CD4-positive, alpha-beta T cell treated with Interleukin-1 beta for 1 hour (primary cell): ENCODE measurements around the gene DLX5.

Source experiments
- DNase-seq, 2 donors: peaks; one replicate each; pipeline ENCODE4 v3.0.0-alpha.2; 2020 to 2022

The DLX5 gene

DNA sequence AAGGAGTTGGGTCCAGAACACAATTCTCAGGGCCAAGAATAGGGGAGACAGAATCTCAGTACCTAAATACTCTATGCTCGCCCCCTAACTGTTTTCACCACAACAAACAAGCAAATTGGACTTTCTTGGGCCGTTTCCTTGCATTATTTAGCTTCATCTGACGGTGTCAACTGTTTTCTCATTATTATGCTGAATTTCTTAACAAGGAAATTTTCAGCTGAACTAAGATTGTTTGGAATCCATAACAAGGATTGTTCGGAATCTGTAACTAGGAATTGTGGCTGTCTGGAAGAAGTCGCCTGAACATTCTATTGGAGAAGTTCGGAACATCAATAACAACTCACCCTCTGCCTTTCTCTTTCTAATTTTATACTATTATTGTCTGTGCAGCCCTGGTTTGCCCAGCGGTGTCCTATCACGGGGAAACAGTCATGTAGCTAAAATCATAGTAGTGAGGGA lies 34.7 kb downstream of the DLX5 start:
- no peak for DNase-seq

DNA sequence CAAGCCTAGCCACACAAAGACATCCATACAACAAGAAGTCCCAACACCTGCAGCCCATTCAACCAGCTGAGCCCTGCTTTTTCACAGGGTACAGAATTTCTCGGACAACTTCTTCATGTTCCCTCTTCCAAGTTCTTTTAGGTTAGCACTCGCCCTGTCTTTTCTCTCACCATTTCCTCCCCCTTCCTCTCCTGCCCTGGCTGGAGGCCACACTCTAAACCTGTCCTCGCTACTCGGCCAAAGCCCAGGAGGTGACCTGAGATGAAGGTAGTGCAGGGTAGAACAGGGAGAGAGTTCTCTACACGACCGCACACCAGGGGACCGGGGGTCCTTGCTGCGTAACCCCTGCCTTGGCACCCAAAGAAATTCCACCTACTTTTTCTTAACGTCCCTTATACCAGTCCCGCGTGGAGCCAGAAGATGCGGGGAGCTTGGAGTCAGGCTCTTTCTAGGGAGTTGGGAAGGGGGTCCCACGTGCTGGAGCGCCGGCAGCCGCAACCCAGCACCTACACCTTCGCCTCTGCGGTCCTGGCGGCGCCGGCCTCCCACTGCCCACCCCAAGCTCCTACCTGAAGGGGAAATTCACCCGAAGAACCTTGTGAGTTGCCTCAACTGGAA lies 35.3 kb downstream of the DLX5 start:
- no peak for DNase-seq

DNA sequence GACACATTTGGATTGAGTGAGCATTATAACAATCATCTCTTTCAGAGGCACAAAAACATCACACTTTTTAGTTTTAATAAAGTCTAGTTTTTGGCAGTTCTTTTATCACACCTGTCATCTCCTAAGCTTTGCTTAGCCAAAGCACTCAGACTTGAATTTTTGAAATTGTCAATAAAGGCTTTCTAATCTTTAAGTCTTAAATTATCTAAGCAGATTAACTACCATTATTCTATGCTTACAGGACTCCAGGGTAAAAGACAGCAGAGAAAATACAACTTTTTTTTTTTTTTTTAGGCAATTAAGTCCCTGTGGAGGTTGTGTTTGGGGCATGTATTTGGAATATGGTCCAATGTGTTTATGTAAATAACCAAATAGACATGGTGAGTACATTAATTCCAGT lies 36.9 kb downstream of the DLX5 start:
- DNase-seq = no peak

DNA sequence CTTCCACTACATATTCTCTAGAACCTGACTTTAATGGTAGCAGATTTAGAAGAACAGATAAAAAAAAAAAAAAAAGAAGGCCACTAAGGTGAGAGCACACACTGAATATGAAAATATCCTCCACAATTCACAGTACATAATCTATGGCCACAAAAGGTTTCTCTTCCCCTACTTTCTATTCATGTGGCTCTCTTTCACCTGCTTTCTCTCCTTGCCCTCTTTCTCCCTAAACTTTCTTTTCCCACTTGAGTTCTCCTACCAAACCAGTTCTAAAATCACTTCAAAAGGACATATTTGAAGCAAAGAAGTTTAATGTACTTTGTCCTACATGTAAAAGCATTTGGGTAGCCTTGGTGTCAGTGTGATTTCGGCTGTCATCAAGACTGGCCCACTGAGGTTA lies 37.7 kb downstream of the DLX5 start:
- no peak for DNase-seq

DNA sequence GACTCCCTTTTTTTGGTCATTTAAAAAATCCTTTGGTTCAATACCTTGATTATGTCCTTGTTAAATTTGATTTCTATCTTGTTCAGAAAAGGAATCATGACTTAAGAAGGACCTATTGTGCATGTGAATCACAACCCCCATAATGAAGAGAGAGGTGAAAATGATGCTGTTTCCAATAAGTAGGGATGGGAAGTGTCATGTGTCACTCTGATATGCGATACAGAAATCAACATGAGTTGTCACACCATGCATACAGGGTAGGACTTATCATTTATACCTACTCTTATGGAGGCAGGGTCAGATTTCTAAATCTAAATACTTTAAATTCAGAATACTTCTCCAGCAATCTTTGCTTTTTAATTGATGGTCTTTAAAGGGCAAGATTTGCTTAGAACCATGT lies 38.6 kb downstream of the DLX5 start:
- no peak for DNase-seq

DNA sequence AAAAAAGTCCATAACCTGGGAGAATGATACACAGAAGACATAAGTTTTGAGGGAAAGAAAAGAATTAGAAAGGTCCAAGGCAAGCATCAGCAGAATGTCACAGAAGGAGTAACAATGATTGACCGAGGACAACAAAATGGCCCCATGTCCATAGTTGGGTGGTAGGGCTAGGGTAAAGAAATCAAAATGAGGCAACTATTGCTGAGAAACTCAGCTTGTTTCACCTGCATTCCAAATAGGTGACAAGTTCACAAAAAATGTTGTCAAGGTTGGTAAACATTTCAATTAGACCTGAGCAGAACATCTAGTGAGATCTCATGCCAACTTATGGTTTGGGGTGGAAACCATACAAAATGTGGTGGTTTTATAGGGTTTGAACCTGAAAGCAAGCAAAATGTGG lies 42.0 kb downstream of the DLX5 start:
- no peak for DNase-seq

DNA sequence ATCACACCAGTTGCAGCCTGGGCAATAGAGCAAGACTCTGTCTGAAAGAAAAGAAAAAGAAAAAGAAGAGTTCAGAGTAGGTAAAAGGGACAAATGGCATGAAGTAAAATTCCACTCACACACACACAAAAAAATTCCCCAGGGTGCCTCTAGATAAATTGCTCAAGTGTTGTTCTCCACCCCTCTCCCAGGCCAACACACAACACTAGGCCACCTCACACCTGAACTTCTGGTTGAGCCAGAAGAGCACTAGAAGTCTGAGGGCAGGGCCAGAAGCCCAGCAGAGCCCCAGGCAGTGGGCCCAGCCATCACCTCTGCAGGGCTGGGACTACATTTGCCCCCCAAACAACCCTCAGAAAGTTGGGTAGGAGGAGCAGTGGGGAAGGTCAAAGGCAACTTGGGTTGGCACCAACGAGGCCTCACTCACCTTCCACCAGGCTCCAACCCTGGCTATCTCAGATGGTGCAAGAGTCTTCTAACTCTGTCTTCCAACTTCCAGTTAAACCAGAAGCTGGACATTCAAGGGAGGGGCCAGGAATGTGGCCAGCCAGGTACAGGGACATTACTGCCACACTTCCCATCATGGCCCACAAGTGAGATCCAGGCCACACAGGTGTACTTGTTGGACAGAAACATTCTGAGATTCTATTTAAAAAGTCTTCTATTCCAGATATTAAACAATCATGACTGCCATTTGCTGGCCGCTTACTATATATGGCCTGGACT lies 44.9 kb downstream of the DLX5 start:
- DNase-seq = no peak

DNA sequence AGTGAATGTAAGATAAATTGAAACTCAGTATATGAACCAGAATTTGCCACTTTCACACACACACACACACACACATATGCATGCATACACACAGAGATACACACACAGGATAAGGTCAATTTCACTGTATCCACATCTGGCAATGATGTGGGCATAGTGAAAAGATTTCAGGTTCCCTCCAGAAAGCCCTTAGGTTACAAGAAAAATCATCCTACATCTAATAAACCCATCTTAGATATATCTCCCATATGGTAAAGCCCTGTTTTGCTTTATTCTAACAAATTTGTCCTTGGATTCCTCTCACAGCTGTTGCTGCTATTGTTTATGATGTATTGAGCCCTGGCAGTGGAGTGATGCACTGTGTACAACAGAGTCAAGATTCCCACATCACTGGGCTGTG lies 47.2 kb downstream of the DLX5 start:
- no peak for DNase-seq

DNA sequence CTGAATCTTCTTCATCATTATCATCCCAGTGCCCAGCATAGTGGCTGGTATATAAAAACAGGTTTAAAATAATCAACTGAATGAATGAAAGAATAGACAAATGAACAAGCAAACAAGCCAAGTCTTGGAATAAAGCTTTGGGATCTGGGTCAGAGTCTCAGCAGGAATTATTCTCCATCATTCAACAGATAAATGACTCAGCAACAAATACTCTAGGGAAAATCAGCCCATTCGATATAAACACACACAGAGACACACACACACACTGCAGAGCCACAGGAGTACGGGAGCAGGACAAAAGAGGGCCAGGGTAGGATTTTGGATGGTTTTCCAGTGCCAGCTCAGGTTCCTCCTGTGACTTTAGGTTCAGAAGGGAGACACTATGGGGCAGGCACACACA lies 48.5 kb downstream of the DLX5 start:
- DNase-seq = no peak

DNA sequence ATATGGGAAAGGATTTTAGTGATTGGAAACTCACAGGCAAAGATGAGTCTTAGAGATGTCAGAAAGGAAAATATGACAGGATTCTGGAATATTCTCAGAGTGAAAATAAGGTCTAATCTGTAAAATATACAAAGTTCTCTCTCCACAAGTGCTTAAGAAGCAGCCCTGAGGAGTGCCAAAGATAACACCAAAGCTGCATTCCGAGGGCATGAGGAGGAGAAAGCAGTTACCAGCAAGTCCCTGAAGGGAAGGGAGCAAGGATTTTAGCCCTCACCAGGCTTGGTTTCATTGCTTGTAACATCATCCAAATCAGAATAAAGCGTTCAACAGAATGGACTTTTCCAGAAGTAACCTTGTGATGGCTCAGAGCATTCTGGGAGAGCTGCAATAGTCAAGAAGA lies 50.6 kb downstream of the DLX5 start:
- no peak for DNase-seq

DNA sequence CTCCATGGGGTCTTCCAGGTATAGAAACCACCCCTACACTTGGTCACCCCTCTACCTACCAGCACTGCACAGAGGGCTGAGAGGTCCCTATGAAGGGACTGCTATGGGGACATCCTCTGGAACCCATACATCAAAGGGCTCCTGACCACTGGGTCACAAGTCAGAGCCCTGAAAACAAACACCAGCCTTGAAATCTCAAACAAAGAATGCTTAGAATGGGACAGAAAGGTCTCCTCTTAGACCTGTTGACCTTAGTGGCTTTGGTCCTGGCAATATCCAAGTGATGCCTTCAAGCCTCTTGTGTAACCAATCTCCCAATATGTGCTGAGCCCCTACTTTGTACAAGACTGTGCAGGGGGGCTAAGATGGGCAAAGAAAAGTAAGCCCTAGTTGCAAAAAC lies 53.9 kb downstream of the DLX5 start:
- no peak for DNase-seq
